DND-41 (cell line): ENCODE data around the gene RTN1.

ENCODE experiments used
- EZH2 ChIP-seq: IDR thresholded peaks from 3 replicates; pipeline ENCODE4 v1.6.1; 2012; ENCODE audit warnings: borderline replicate concordance, low read depth, mild to moderate bottlenecking, moderate library complexity, low read length, inconsistent platforms; ENCODE audit not compliant: severe bottlenecking
- TF ChIP-seq, protein P1 (sequence below): IDR thresholded peaks from 2 replicates; pipeline ENCODE4 v1.5.1; 2012; ENCODE audit warnings: borderline replicate concordance, low read length, moderate library complexity, mild to moderate bottlenecking; ENCODE audit not compliant: poor library complexity, severe bottlenecking; ENCODE audit errors: extremely low read depth

DNA sequence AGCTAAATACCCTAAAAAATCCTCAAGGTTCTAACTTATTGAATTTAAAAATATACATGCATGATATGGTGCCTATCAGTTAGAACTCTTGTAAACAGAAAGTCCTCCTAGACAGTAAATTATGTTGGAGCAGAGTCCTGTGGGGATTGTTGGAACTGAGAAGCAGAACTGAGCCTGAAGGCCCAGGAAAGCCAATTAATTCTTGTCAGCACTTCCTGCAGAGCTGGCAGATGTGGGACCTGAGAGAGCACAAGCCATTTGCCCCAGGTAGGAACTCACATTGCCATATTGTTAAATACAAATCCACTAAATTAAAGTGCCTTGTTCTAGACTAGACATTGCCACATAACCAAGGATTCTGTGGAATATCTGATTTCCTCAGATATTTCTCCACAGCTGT, 117.1 kb downstream of the RTN1 start:
- TF ChIP-seq, protein P1, sequence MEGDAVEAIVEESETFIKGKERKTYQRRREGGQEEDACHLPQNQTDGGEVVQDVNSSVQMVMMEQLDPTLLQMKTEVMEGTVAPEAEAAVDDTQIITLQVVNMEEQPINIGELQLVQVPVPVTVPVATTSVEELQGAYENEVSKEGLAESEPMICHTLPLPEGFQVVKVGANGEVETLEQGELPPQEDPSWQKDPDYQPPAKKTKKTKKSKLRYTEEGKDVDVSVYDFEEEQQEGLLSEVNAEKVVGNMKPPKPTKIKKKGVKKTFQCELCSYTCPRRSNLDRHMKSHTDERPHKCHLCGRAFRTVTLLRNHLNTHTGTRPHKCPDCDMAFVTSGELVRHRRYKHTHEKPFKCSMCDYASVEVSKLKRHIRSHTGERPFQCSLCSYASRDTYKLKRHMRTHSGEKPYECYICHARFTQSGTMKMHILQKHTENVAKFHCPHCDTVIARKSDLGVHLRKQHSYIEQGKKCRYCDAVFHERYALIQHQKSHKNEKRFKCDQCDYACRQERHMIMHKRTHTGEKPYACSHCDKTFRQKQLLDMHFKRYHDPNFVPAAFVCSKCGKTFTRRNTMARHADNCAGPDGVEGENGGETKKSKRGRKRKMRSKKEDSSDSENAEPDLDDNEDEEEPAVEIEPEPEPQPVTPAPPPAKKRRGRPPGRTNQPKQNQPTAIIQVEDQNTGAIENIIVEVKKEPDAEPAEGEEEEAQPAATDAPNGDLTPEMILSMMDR = no peak
- TF ChIP-seq EZH2 = no peak
